ENCODE data around the gene BNIP3. TPM values are rescaled to one million over a fixed set of nuclear protein-coding genes. Genes with fewer than 3 reads are reported as not detected.
A peak's percentile ranks its signal among the peaks of the same experiment; 100 is the strongest.

The BNIP3 gene
- total RNA-seq, 1 experiment from 2014 or later, result 113 TPM

DNA sequence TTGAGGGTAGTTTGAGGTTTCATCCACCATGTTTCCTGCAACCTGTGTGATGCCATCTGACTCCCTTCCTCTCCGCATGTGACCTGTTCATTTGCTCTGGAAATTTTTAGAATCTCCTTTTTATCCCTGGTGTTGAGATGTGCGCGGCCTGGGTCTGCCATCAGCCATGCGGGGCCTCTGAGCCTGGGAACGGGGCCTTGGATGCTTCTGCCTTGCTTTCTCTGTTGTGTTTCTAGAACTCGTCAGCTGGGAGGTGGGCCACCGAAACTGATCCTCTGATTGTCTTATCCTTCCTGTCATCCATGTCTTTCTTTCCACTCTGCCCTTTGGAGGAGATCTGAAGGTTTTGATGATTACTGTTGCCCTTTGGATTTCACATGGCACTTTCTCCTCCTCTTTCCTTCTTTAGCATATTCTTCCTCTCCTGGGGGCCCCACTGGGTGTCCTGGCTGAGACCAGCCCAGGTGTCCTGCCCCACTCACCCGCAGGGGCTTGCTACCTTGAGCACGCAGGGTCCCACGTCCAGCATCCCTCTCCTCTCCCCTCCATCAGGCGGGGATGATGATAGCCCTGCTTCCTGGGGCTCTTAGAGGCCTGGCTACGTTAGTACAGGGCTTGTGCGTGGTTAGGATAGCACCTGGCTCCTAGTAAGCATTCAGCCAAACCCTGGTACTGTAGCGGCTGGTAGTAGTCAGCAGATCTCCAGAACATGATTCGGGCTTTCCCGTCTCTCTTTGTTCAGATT is 51.0 kb downstream of the BNIP3 start:
- ChIA-PET POLR2A (no interaction called here), CTCF (interaction anchor here (0.8 kb wide), 1 partner anchor 12 kb away, joined by 3 read pairs; no protein-coding TSS in a partner anchor)
- peaks cover 67% of the 10 kb centered on the region for H3K4me1 Mint-ChIP-seq
- no peak; the same call in 1 of the 2 replicates for ATAC-seq
- H3K4me3 Mint-ChIP-seq, result no peak overlapping the region
- DNase-seq (ENCODE audit: low spot score), result no peak
- H3K36me3 Mint-ChIP-seq, result peaks cover 19% of the 10 kb centered on the region
- H3K9me3 Mint-ChIP-seq, result no peaks in the 10 kb centered on the region; the same call in 1 of the 2 replicates
- TF ChIP-seq, protein P1, sequence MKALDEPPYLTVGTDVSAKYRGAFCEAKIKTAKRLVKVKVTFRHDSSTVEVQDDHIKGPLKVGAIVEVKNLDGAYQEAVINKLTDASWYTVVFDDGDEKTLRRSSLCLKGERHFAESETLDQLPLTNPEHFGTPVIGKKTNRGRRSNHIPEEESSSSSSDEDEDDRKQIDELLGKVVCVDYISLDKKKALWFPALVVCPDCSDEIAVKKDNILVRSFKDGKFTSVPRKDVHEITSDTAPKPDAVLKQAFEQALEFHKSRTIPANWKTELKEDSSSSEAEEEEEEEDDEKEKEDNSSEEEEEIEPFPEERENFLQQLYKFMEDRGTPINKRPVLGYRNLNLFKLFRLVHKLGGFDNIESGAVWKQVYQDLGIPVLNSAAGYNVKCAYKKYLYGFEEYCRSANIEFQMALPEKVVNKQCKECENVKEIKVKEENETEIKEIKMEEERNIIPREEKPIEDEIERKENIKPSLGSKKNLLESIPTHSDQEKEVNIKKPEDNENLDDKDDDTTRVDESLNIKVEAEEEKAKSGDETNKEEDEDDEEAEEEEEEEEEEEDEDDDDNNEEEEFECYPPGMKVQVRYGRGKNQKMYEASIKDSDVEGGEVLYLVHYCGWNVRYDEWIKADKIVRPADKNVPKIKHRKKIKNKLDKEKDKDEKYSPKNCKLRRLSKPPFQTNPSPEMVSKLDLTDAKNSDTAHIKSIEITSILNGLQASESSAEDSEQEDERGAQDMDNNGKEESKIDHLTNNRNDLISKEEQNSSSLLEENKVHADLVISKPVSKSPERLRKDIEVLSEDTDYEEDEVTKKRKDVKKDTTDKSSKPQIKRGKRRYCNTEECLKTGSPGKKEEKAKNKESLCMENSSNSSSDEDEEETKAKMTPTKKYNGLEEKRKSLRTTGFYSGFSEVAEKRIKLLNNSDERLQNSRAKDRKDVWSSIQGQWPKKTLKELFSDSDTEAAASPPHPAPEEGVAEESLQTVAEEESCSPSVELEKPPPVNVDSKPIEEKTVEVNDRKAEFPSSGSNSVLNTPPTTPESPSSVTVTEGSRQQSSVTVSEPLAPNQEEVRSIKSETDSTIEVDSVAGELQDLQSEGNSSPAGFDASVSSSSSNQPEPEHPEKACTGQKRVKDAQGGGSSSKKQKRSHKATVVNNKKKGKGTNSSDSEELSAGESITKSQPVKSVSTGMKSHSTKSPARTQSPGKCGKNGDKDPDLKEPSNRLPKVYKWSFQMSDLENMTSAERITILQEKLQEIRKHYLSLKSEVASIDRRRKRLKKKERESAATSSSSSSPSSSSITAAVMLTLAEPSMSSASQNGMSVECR (CRISPR knock-in tag; IDR thresholded peaks at IDR 0.05; ENCODE audit: borderline replicate concordance), result no peak
- TF ChIP-seq, protein P2, sequence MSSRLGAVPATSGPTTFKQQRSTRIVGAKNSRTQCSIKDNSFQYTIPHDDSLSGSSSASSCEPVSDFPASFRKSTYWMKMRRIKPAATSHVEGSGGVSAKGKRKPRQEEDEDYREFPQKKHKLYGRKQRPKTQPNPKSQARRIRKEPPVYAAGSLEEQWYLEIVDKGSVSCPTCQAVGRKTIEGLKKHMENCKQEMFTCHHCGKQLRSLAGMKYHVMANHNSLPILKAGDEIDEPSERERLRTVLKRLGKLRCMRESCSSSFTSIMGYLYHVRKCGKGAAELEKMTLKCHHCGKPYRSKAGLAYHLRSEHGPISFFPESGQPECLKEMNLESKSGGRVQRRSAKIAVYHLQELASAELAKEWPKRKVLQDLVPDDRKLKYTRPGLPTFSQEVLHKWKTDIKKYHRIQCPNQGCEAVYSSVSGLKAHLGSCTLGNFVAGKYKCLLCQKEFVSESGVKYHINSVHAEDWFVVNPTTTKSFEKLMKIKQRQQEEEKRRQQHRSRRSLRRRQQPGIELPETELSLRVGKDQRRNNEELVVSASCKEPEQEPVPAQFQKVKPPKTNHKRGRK (CRISPR knock-in tag; IDR thresholded peaks at IDR 0.05; ENCODE audit: borderline replicate concordance), result no peak
- TF ChIP-seq ATF1 (CRISPR knock-in tag; IDR thresholded peaks at IDR 0.05) (no peak), ZNF396 (CRISPR knock-in tag; IDR thresholded peaks at IDR 0.05; ENCODE audit: borderline replicate concordance) (no peak), ZNF416 (CRISPR knock-in tag; IDR thresholded peaks at IDR 0.05) (no peak), PRRX2 (CRISPR knock-in tag; IDR thresholded peaks at IDR 0.05) (no peak), CDX4 (CRISPR knock-in tag; IDR thresholded peaks at IDR 0.05; ENCODE audit: borderline replicate concordance) (no peak), KAT7 (CRISPR knock-in tag; IDR thresholded peaks at IDR 0.05; ENCODE audit: borderline replicate concordance) (no peak), CBFB (CRISPR knock-in tag; IDR thresholded peaks at IDR 0.05; ENCODE audit: low read depth) (no peak), MLX (CRISPR knock-in tag; IDR thresholded peaks at IDR 0.05) (no peak)
- no peaks in the 10 kb centered on the region for H3K27me3 Mint-ChIP-seq (ENCODE audit: low read depth)
- H3K27ac Mint-ChIP-seq, result no peak overlapping the region

GRCh38 chr10:131930150-131930549 is 51.6 kb downstream of the BNIP3 start:
- CTCF ChIA-PET, result interaction anchor here (0.7 kb wide), 1 partner anchor 44 kb away, joined by 3 read pairs; no protein-coding TSS in a partner anchor
- Mint-ChIP-seq H3K36me3 (peaks cover 23% of the 10 kb centered on the region), H3K9me3 (peaks cover 5% of the 10 kb centered on the region), H3K4me3 (peak overlapping the region; percentile 11; the same call in 1 of the 2 replicates), H3K27ac (peak overlapping the region; percentile 79), H3K4me1 (peaks cover 73% of the 10 kb centered on the region), H3K27me3 (ENCODE audit: low read depth) (no peaks in the 10 kb centered on the region)
- TF ChIP-seq ATF1 (CRISPR knock-in tag; IDR thresholded peaks at IDR 0.05) (no peak), RORB (CRISPR knock-in tag; IDR thresholded peaks at IDR 0.05) (no peak), NFE2L1 (CRISPR knock-in tag; IDR thresholded peaks at IDR 0.05) (no peak), FOXP1 (CRISPR knock-in tag; IDR thresholded peaks at IDR 0.05; ENCODE audit: borderline replicate concordance) (no peak), CREB1 (CRISPR knock-in tag; IDR thresholded peaks at IDR 0.05) (no peak), ZNF423 (CRISPR knock-in tag; IDR thresholded peaks at IDR 0.05) (no peak), MXD4 (CRISPR knock-in tag; IDR thresholded peaks at IDR 0.05; ENCODE audit: borderline replicate concordance) (no peak), NR3C1 (CRISPR knock-in tag; conservative IDR thresholded peaks at IDR 0.05; ENCODE audit: low read depth) (no peak)
- TF ChIP-seq, protein P3, sequence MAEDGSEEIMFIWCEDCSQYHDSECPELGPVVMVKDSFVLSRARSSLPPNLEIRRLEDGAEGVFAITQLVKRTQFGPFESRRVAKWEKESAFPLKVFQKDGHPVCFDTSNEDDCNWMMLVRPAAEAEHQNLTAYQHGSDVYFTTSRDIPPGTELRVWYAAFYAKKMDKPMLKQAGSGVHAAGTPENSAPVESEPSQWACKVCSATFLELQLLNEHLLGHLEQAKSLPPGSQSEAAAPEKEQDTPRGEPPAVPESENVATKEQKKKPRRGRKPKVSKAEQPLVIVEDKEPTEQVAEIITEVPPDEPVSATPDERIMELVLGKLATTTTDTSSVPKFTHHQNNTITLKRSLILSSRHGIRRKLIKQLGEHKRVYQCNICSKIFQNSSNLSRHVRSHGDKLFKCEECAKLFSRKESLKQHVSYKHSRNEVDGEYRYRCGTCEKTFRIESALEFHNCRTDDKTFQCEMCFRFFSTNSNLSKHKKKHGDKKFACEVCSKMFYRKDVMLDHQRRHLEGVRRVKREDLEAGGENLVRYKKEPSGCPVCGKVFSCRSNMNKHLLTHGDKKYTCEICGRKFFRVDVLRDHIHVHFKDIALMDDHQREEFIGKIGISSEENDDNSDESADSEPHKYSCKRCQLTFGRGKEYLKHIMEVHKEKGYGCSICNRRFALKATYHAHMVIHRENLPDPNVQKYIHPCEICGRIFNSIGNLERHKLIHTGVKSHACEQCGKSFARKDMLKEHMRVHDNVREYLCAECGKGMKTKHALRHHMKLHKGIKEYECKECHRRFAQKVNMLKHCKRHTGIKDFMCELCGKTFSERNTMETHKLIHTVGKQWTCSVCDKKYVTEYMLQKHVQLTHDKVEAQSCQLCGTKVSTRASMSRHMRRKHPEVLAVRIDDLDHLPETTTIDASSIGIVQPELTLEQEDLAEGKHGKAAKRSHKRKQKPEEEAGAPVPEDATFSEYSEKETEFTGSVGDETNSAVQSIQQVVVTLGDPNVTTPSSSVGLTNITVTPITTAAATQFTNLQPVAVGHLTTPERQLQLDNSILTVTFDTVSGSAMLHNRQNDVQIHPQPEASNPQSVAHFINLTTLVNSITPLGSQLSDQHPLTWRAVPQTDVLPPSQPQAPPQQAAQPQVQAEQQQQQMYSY (CRISPR knock-in tag; IDR thresholded peaks at IDR 0.05), result no peak
- no peak for ATAC-seq
- POLR2A ChIA-PET, result no interaction called here
- DNase-seq (ENCODE audit: low spot score), result no peak

Data from WTC11 (cell line).